Renal cortex interstitium (tissue), 11 donors: ENCODE results near the gene CHSY3. TPM values are rescaled to one million over a fixed set of nuclear protein-coding genes. Genes with fewer than 3 reads are reported as not detected.

Source experiments
- DNase-seq, 11 donors: peaks; one replicate each; pipeline ENCODE4 v3.0.0-alpha.2; 2013; ENCODE audit warnings: low read depth in 9 of 11, low spot score in 4 of 11; ENCODE audit errors: extremely low read depth in 1 of 11
- polyA plus RNA-seq, 3 donors: library from polyadenylated mRNA; unstranded; fragments of 120-200 nt; gene quantifications; one replicate each; pipeline ENCODE4 v1.2.1, GENCODE V29; 2013; ENCODE audit not compliant: insufficient read length in 3 of 3

The CHSY3 gene
- polyA plus RNA-seq, 3 donors: 3.0 to 4.0 (median 3.5) TPM

DNA sequence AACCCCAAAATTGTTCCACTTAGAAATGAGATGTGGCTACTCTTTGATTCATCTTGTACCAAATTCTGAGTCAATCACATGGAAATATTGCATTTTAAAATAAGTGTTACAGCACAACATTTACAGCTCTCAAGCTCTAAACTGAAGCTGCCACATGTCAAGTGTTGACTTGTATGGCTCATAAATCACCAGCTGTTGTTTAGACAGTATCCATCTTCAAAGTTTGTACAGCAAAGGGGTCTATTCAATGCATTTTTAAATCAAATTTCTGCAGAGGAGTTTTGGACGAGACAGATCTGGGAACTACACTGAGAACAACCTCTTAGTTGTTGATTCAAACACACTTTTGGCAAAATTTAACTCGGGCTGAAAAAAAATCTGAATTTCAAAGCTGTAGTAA lies 31.4 kb downstream of the CHSY3 start:
- no peak for DNase-seq

DNA sequence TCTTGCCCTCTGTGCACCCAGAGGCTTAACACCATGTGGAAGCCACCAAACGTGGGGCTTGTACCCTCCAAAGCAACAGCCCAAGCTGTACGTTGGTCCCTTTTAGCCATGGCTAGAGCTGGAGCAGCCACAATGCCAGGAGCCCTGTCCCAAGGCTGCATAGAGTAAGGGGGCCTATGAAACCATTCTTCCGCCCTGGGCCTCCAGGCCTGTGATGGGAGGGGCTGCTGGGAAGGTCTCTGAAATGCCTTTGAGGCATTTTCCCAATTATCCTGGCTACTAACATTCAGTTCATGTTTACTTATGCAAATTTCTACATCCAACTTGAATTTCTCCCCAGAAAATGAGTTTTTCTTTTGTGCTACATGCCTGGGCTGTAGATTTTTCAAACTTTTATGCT lies 33.8 kb downstream of the CHSY3 start:
- DNase-seq: no peak

GRCh38 chr5:129943936-129944335 lies 39.7 kb downstream of the CHSY3 start:
- peak in 8 of 11 donors; percentile 2 to 42 (median 18) for DNase-seq

- DNase-seq: no peak
Observed at GRCh38 chr5:129945028-129945427, 40.8 kb downstream of the CHSY3 start.

GRCh38 chr5:129945774-129946270 lies 41.6 kb downstream of the CHSY3 start:
- DNase-seq: no peak

DNA sequence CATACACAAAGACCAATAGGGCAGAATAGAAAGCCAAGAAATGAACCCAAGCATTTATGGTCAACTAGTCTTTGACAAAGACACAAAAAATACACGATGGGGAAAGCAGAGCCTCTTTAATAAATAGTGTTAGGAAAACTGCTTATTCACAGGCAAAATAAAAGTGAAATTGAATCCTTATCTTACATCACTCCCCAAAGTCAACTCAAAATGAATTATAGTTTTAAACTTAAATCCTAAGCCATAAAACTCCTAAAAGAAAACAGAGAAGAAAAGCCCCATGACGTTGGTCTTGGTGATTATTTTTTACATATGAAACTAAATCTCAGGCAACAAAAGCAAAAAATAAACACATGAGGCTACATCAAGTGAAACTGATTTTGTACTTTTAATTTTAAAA lies 46.8 kb downstream of the CHSY3 start:
- peak in 1 of 11 donors; percentile 7 for DNase-seq

DNA sequence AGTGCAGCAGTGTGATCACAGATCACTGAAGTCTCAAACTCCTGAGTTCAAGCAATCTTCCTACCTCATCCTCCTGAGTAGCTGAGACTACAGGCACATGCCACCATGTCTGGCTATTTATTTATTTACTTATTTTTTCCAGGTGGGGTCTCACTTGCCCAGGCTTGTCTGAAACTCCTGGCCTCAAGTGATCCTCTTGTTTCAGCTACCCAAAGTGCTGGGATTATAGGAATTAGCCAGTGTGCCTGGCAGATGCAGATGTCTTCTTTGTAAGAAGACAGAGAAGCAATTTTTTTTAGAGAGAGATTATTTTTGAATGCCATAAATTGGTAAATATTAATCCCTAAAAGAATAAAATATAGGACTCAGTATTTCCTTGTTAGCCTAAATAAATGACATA lies 54.3 kb downstream of the CHSY3 start:
- no peak for DNase-seq

DNA sequence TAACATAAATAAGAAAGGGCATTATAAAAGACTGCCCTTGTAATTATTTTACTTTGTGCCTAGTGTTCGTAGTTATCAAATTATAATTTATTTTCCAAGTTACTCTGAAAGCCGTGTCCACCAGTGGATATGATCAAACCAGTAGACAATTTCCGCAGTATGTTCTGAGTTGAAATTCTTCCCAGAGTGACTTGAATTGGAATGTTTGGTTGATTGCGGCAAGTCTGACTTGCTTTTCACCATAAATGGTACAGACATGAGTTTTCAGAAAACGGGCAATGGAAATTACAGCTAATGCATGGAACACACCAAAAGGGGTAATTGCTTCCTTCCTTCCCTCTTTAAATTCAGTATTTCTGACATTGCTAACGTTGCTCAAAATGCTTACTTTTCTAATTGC lies 56.6 kb downstream of the CHSY3 start:
- no peak for DNase-seq

GRCh38 chr5:129962506-129962905 lies 58.2 kb downstream of the CHSY3 start:
- no peak for DNase-seq

- DNase-seq: no peak
Observed at GRCh38 chr5:129963359-129963758, 59.1 kb downstream of the CHSY3 start.

GRCh38 chr5:129966071-129966470 lies 61.8 kb downstream of the CHSY3 start:
- no peak for DNase-seq

- DNase-seq: no peak
Observed at GRCh38 chr5:129971714-129972113, 67.4 kb downstream of the CHSY3 start.

DNA sequence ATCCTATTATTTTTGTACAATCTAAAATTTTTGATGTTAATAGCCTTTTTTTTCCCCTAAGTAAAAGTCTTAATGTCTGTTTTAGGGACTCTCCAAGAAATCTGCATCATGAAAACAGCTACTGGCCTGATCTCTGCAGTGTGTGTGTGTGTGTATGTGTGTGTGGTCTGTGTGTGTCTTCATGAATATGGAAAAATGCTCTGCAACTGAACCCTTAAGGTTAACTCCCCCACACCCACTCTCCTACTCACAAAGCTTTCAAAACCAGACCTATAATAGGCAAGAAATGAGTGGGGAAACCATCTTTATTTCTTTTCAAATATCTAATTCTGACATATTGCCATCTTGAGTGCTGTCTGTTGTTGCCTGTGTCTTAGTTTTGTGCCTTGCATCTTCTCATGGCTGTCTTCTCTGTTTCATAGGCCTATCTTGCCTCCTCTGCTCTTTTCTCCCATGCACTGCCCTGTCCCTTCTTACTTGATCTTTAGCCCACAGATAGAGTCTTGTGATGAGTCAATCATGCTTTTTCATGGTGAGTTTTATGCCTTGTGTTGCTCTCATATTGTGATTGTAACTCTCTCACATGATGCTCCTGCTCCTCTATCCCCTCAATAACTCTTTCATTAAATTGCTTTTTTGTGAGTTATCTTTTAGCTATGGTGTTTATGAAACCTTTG lies 68.3 kb downstream of the CHSY3 start:
- DNase-seq: no peak

DNA sequence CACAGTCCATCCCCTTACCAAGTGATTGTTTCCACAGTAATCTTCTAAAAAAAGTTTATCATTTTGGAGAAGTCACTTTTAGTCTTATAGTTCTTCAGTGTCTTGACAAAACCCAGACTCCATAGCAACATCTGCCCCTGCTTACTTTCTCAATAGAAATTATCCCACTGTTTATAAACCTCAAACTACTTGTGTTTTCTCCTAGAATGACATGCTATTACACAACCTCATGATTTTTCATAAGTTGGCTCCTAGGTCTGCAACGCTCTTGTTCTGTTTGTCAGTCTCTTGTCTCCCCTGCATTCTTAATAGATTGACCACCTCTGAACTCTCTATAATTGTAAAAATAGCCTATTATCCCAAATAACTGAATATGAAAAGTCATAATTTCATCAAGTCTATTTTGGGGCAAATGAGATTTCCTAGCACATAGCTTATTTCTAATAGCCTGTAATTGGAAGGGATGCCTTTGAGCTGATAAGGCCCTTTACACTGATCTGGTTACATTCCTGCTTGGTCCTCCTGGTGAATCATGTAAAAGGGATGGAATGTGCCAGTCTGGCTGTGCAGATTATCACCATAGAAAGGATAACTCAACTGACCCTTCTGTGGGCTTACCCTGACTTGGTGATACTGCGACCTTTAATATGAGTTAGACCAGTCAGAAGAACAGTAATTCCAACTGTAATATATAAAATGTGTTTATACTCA lies 69.6 kb downstream of the CHSY3 start:
- DNase-seq: no peak

DNA sequence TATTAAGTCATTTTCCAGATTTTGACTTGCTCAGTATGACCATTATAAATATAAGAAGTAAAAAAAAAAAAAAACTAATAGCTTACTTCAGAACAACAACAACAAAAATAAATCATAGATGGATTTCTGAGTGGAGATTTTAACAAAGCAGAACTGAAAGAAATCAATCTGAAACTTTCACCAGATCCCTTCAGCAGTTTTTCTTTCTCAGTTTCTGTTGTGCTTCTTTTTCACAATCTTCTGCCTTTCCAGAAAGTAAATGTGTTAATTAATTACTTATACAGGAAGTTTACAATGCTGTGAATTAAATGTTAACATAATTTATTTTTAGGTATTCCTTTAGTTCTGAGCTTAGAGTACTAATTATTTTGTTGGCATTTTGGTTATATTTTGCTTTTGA lies 73.5 kb downstream of the CHSY3 start:
- no peak for DNase-seq

GRCh38 chr5:129978270-129978669 lies 74.0 kb downstream of the CHSY3 start:
- DNase-seq: no peak

- DNase-seq: no peak
Observed at GRCh38 chr5:129988453-129988852, 84.2 kb downstream of the CHSY3 start.

- no peak for DNase-seq
Observed at GRCh38 chr5:129991780-129992179, 87.5 kb downstream of the CHSY3 start.

DNA sequence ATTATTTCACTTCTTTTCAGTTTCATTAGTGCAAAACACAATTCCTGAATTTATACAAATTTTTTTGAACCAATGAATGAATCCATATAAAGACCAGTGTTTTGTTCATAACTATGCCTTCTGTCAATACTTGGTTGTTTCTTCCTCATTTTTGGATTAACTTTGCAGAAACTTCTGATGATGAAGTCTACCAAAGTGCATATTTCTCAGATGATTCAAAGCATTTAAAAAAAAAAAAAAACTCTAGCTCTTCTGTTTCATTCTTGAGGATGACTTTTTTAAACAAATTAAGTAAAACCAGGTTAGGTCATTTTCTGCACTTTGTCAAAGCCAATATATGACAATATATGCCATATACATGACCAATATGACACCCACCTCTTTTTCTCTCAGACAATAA lies 92.6 kb downstream of the CHSY3 start:
- no peak for DNase-seq

DNA sequence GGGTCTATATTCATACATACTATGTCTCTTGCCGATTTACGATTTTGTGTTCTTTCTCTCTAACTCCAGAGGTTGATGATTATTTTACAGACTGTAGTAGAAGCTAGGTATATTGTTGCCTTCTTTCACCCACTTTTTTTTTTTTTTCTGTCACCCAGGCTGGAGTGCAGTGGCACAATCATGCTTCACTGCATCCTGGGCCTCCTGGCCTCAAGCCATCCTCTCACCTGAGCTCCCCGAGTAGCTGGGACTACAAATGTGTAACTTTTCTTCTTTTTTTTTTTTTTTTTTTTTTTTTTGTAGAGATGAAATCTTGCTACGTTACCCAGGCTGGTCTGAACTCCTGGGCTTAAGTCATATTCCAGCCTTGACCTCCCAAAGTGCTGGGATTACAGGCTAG lies 96.2 kb downstream of the CHSY3 start:
- DNase-seq: peak in 2 of 11 donors; percentile 2 to 7

DNA sequence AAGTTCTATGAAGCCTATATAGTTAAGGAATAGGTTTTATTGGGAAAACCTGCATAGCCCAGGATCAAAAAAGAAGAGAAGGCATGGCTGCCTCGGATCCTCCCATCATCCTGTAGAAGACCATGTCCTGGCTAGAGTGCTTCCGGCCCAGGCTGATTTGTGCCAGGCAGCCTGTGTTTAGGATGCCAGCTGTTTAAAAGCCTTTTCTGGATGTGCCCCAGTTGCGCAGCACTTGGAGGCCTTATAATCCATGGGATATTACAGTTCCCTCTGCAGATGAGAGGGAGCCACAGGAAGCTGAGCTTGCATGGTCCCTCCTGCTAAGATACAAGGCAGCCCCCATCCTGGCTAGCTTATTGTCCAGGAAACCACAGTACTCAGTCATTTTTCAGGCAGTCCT lies 97.9 kb downstream of the CHSY3 start:
- no peak for DNase-seq
